Colonic mucosa (tissue), 4 donors: ENCODE data around the gene AMOTL2. TPM values are rescaled to one million over a fixed set of nuclear protein-coding genes. Genes with fewer than 3 reads are reported as not detected.

Experiments used
- DNase-seq: peaks from one replicate; pipeline ENCODE4 v3.0.0-alpha.2; 2020
- H3K27ac ChIP-seq: fragments of 200-600 bp; one replicate; pipeline ENCODE4 v1.8.0; 2021
- H3K27me3 ChIP-seq: fragments of 200-600 bp; one replicate; pipeline ENCODE4 v1.8.0; 2021
- H3K36me3 ChIP-seq: fragments of 200-600 bp; one replicate; pipeline ENCODE4 v1.8.0; 2021
- H3K4me1 ChIP-seq: fragments of 200-600 bp; one replicate; pipeline ENCODE4 v1.8.0; 2021; ENCODE audit warnings: mild to moderate bottlenecking
- H3K4me3 ChIP-seq: fragments of 200-600 bp; one replicate; pipeline ENCODE4 v1.8.0; 2021
- H3K9ac ChIP-seq, 2 donors: one replicate each; pipeline ENCODE4 v1.7.0; 2013; ENCODE audit warnings: control low read depth in 2 of 2, low read depth in 2 of 2, low read length in 2 of 2
- H3K9me3 ChIP-seq: fragments of 200-600 bp; one replicate; pipeline ENCODE4 v1.8.0; 2021
- intact Hi-C: fragments of 100-400 bp; cut with DNase I; formaldehyde crosslinking; loops from one replicate; pipeline ENCODE4 v1.14.1; 2022
- total RNA-seq, 2 donors: library from RNA; stranded (reverse); fragmentation: NEBNext Ultra II Directional in 1 of 2; extraction: Animal tissue kit (Norgen Biotek cat#: 25700) in 1 of 2; gene quantifications; one replicate each; pipeline ENCODE4 v1.2.1, GENCODE V29; 2021
- TF ChIP-seq, protein P1 (sequence below): fragments of 200-600 bp; IDR thresholded peaks from one replicate; pipeline ENCODE4 v1.8.0; 2022; ENCODE audit warnings: antibody characterized with exemption, mild to moderate bottlenecking
- donor health status: healthy.
- donor health status: DM: no; HTN: no; CAD: no.
- donor health status: DM: no; HTN: no; CAD: no.

Gene AMOTL2
- total RNA-seq, 2 donors from 2014 or later = 17.8 to 19.9 TPM

DNA sequence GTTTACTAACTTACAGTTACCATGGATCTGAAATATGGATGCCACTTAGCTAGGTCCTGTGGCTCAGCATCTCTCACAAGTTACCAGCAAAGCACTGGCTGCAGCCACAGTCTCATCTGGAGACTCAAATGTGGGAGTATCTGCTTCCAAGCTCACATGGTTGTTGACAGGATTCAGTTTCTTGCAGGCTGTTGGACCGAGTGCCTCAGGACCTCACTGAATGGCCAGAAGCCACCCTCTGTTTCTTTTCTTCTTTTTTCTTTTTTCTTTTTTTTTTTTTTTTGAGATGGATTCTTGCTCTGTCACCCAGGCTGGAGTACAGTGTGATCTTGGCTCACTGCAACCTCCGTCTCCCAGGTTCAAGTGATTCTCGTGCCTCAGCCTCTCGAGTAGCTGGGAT is 20.1 kb upstream of the AMOTL2 start:
- Histone ChIP-seq H3K36me3 (no peaks in the 10 kb centered on the region), H3K4me1 (no peaks in the 10 kb centered on the region), H3K4me3 (no peak overlapping the region), H3K27ac (no peak overlapping the region), H3K27me3 (no peaks in the 10 kb centered on the region), H3K9me3 (no peaks in the 10 kb centered on the region), H3K9ac (no peak overlapping the region)
- TF ChIP-seq, protein P1, sequence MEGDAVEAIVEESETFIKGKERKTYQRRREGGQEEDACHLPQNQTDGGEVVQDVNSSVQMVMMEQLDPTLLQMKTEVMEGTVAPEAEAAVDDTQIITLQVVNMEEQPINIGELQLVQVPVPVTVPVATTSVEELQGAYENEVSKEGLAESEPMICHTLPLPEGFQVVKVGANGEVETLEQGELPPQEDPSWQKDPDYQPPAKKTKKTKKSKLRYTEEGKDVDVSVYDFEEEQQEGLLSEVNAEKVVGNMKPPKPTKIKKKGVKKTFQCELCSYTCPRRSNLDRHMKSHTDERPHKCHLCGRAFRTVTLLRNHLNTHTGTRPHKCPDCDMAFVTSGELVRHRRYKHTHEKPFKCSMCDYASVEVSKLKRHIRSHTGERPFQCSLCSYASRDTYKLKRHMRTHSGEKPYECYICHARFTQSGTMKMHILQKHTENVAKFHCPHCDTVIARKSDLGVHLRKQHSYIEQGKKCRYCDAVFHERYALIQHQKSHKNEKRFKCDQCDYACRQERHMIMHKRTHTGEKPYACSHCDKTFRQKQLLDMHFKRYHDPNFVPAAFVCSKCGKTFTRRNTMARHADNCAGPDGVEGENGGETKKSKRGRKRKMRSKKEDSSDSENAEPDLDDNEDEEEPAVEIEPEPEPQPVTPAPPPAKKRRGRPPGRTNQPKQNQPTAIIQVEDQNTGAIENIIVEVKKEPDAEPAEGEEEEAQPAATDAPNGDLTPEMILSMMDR = no peak
- intact Hi-C loops = no loop called here
- no peak for DNase-seq

DNA sequence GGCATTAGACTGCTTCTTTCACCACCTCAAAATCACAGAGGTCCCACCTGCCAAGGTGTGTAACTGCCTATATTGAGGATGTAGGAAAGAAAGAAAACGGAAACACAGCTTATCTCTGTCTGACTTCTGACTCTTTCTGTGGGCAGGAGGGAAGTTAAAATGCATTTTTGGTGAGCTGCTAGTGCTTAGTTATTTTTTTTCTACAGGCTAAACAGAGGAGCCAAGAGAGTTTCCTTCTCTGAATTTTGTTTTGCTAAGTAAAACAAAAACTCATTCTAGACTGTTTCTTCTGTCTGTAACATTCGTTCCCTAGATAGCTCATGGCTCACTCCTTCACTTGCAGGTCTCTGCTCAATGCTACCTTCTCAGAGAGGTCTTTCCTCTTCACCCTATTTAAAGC is 18.8 kb upstream of the AMOTL2 start:
- Histone ChIP-seq H3K4me1 (no peaks in the 10 kb centered on the region), H3K4me3 (no peak overlapping the region), H3K9me3 (no peaks in the 10 kb centered on the region), H3K9ac (no peak overlapping the region), H3K36me3 (no peaks in the 10 kb centered on the region), H3K27ac (no peak overlapping the region), H3K27me3 (no peaks in the 10 kb centered on the region)
- TF ChIP-seq, protein P1 = no peak
- no peak for DNase-seq
- intact Hi-C loops = no loop called here

DNA sequence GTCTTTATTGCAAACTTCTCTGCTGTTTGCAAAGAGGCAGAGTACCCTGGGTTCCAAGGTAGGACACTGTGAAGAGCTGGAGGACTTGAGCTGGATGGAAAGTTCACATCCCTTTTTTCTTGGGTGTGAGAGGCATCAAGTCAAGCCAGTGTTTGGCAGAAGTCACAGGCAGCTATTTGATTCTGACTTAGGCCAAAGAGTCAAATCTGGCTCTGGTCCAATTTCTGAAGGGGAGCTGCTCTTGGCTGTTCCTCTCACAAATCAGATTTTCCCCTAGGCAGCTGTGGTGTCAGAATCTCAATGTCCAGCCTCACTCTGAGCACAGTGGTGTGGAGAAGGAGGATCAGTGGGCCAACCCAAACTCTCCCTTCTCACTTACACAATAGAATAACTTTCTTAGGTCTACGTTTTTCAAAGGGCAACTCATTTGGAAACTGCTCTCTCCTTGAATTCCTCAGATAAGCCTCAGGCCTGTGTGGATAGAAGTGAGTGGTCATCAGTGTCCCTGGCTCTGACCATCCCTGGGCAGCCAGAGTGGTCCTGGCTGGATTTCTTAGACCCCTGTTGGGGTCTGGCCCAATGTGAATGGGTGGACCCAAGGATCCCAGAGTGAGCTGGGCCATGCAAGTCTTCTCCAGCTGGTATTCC is 18.2 kb upstream of the AMOTL2 start:
- TF ChIP-seq, protein P1 = no peak
- no peaks in the 10 kb centered on the region for H3K27me3 ChIP-seq
- DNase-seq = no peak
- no peak overlapping the region for H3K27ac ChIP-seq
- no peaks in the 10 kb centered on the region for H3K9me3 ChIP-seq
- no peaks in the 10 kb centered on the region for H3K4me1 ChIP-seq
- H3K4me3 ChIP-seq = no peak overlapping the region
- H3K9ac ChIP-seq = no peak overlapping the region
- H3K36me3 ChIP-seq = no peaks in the 10 kb centered on the region
- intact Hi-C loops = no loop called here

DNA sequence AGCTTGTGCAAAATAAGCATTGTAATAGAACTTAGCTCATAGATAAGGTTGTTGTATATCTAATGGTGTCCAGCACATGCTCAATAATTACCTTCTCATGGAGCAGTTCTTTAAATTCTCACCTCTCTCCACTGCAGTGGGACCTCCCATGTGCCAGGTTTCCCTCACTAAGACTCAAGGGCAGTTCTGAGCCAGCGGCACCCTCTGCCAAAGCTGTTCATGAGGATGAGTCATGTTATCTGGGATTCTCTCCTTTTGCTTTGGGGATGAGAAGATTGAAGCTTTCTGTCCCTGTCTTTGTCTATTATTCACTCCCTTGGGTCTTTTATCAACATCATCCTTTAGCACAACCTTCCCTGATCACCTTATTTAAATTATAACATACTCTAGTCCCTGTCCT is 15.6 kb upstream of the AMOTL2 start:
- Histone ChIP-seq H3K27me3 (no peaks in the 10 kb centered on the region), H3K4me1 (no peaks in the 10 kb centered on the region), H3K27ac (no peak overlapping the region), H3K4me3 (no peak overlapping the region), H3K9me3 (no peaks in the 10 kb centered on the region), H3K9ac (no peak overlapping the region), H3K36me3 (no peaks in the 10 kb centered on the region)
- DNase-seq = no peak
- TF ChIP-seq, protein P1 = no peak
- intact Hi-C loops = no loop called here

DNA sequence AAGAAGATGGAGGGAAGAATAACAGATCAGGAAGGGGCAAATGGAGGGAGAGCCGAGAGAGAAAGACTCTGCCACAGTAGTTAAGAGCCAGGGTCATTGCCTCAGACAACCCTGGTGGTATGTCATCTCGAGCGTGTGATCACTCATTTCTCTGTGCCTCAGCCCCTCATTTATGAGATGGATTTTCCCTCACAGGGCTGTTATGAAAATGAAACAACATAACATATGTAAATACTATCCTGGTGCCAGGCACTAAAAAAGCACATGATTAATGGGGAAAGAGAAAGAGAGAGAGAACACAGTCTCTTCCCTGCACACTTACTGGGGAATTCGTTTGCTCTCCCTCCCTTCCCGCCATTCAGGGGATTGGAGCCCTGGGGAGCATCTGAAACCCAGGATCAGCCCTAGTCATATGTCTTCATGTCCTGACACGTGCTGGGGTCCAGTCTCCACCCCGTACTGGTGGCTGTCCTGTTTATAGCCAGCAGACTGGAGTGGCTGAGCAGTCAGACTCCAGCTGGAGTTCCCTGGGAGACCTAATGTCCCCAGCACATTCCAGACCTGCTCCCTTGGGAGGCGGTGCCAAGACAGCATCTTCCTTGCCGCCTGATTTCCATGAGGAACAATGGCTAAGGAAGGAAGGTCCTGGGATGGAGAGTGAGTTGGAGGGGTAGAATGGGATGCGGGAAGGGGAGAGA is 14.7 kb upstream of the AMOTL2 start:
- no peak for DNase-seq
- Histone ChIP-seq H3K4me1 (no peaks in the 10 kb centered on the region), H3K4me3 (no peak overlapping the region), H3K9me3 (no peaks in the 10 kb centered on the region), H3K27me3 (no peaks in the 10 kb centered on the region), H3K27ac (no peak overlapping the region), H3K9ac (no peak overlapping the region), H3K36me3 (no peaks in the 10 kb centered on the region)
- TF ChIP-seq, protein P1 = no peak
- intact Hi-C loops = no loop called here
